GM18867 (cell line): ENCODE results near the gene CYP2W1.

ENCODE experiments used
- ATAC-seq: cut with Tn5 transposase; IDR thresholded peaks from one replicate; pipeline ENCODE4 v1.9.1; 2021; ENCODE audit warnings: mild to moderate bottlenecking, moderate library complexity; ENCODE audit not compliant: unreplicated experiment

The CYP2W1 gene

GRCh38 chr7:963236-964078, 19.5 kb upstream of the CYP2W1 start:
- ATAC-seq: no peak

GRCh38 chr7:964401-965231, 18.4 kb upstream of the CYP2W1 start:
- ATAC-seq: no peak

GRCh38 chr7:966291-967069, 16.5 kb upstream of the CYP2W1 start:
- ATAC-seq: no peak

GRCh38 chr7:967361-968082, 15.5 kb upstream of the CYP2W1 start:
- no peak for ATAC-seq

- ATAC-seq: no peak
Measured at GRCh38 chr7:968205-969105, 14.5 kb upstream of the CYP2W1 start.

GRCh38 chr7:969403-969802, 13.6 kb upstream of the CYP2W1 start:
- ATAC-seq: no peak

GRCh38 chr7:970744-971143, 12.2 kb upstream of the CYP2W1 start:
- no peak for ATAC-seq

- ATAC-seq: no peak
Measured at GRCh38 chr7:972110-972509, 10.9 kb upstream of the CYP2W1 start.

- ATAC-seq: no peak
Measured at GRCh38 chr7:972676-973309, 10.2 kb upstream of the CYP2W1 start.

GRCh38 chr7:973312-973711, 9.7 kb upstream of the CYP2W1 start:
- ATAC-seq: no peak

GRCh38 chr7:974172-974571, 8.8 kb upstream of the CYP2W1 start:
- ATAC-seq: no peak

GRCh38 chr7:974820-975681, 7.9 kb upstream of the CYP2W1 start, which contains the start of gene COX19:
TSS of gene COX19 (minus strand) at chr7:975549. CDS start at chr7:975509, 40 bp downstream.
- ATAC-seq: peak; percentile 80

GRCh38 chr7:975702-976473, 7.1 kb upstream of the CYP2W1 start:
- ATAC-seq: no peak

- ATAC-seq: no peak
Measured at GRCh38 chr7:976901-977325, 6.1 kb upstream of the CYP2W1 start.

- no peak for ATAC-seq
Measured at GRCh38 chr7:977326-978048, 5.5 kb upstream of the CYP2W1 start.

- ATAC-seq: no peak
Measured at GRCh38 chr7:978049-978346, 5.0 kb upstream of the CYP2W1 start.
